GM19023 (cell line): ENCODE measurements around the gene ZCCHC24.

Experiments used
- ATAC-seq: cut with Tn5 transposase; IDR thresholded peaks from one replicate; pipeline ENCODE4 v1.9.1; 2021; ENCODE audit warnings: mild to moderate bottlenecking, moderate library complexity; ENCODE audit not compliant: unreplicated experiment

Gene ZCCHC24

GRCh38 chr10:79473496-79474095, 28.2 kb upstream of the ZCCHC24 start:
- ATAC-seq, result no peak

GRCh38 chr10:79472951-79473350, 27.5 kb upstream of the ZCCHC24 start:
- no peak for ATAC-seq

GRCh38 chr10:79472449-79472848, 27.0 kb upstream of the ZCCHC24 start:
- no peak for ATAC-seq

GRCh38 chr10:79471776-79472175, 26.4 kb upstream of the ZCCHC24 start:
- ATAC-seq, result no peak

- no peak for ATAC-seq
Measured at GRCh38 chr10:79470096-79470495, 24.7 kb upstream of the ZCCHC24 start.

- no peak for ATAC-seq
Measured at GRCh38 chr10:79468841-79469585, 23.6 kb upstream of the ZCCHC24 start.

- ATAC-seq, result no peak
Measured at GRCh38 chr10:79468015-79468560, 22.7 kb upstream of the ZCCHC24 start.

- ATAC-seq, result no peak
Measured at GRCh38 chr10:79465341-79465740, 19.9 kb upstream of the ZCCHC24 start.

- ATAC-seq, result no peak
Measured at GRCh38 chr10:79463578-79464496, 18.4 kb upstream of the ZCCHC24 start.

GRCh38 chr10:79460687-79461086, 15.3 kb upstream of the ZCCHC24 start:
- ATAC-seq, result no peak

- ATAC-seq, result no peak
Measured at GRCh38 chr10:79459243-79459642, 13.8 kb upstream of the ZCCHC24 start.

GRCh38 chr10:79458483-79458882, 13.1 kb upstream of the ZCCHC24 start:
- ATAC-seq, result no peak

GRCh38 chr10:79457256-79457785, 11.9 kb upstream of the ZCCHC24 start:
- no peak for ATAC-seq

- ATAC-seq, result no peak
Measured at GRCh38 chr10:79454259-79454658, 8.8 kb upstream of the ZCCHC24 start.

- no peak for ATAC-seq
Measured at GRCh38 chr10:79453392-79453791, 8.0 kb upstream of the ZCCHC24 start.

- ATAC-seq, result no peak
Measured at GRCh38 chr10:79452174-79452611, 6.8 kb upstream of the ZCCHC24 start.

- no peak for ATAC-seq
Measured at GRCh38 chr10:79451046-79451699, 5.7 kb upstream of the ZCCHC24 start.

- no peak for ATAC-seq
Measured at GRCh38 chr10:79449181-79450146, 4.0 kb upstream of the ZCCHC24 start.

- ATAC-seq, result no peak
Measured at GRCh38 chr10:79448732-79449049, 3.3 kb upstream of the ZCCHC24 start.
